VCaP (cell line): ENCODE data around the gene DENND1B.

ENCODE experiments used
- H3K27ac ChIP-seq: fragments of 450-650 bp; 2 replicates; pipeline ENCODE4 v1.5.1; 2017
- TF ChIP-seq, protein P1 (sequence below): fragments of 450-650 bp; conservative IDR thresholded peaks from 2 replicates; pipeline ENCODE4 v1.5.1; 2017; ENCODE audit warnings: mild to moderate bottlenecking, moderate library complexity

The DENND1B gene

DNA sequence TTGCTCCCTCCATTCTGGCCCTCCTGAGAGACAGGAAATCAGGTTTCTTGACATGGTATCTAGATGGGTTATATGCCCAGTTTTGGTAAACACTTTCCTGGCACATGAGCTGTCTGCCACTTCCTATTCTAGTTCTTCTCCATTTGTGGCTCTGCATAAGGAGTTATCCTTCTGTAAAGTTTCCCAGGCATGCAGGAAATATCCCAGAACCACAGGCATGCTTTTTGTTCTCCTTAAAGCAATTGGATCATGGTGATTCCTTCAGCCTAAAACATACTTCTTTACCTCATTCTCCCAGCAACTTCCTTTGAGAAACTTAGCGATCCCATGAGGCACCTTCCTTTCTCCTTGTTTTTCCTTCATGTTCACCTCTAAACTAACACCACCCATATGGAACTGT, 307.4 kb downstream of the DENND1B start:
- TF ChIP-seq, protein P1, sequence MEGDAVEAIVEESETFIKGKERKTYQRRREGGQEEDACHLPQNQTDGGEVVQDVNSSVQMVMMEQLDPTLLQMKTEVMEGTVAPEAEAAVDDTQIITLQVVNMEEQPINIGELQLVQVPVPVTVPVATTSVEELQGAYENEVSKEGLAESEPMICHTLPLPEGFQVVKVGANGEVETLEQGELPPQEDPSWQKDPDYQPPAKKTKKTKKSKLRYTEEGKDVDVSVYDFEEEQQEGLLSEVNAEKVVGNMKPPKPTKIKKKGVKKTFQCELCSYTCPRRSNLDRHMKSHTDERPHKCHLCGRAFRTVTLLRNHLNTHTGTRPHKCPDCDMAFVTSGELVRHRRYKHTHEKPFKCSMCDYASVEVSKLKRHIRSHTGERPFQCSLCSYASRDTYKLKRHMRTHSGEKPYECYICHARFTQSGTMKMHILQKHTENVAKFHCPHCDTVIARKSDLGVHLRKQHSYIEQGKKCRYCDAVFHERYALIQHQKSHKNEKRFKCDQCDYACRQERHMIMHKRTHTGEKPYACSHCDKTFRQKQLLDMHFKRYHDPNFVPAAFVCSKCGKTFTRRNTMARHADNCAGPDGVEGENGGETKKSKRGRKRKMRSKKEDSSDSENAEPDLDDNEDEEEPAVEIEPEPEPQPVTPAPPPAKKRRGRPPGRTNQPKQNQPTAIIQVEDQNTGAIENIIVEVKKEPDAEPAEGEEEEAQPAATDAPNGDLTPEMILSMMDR: no peak
- 0 out of 2 replicates have a peak overlapping the region, but pooled peaks have one; percentile 5 for H3K27ac ChIP-seq

DNA sequence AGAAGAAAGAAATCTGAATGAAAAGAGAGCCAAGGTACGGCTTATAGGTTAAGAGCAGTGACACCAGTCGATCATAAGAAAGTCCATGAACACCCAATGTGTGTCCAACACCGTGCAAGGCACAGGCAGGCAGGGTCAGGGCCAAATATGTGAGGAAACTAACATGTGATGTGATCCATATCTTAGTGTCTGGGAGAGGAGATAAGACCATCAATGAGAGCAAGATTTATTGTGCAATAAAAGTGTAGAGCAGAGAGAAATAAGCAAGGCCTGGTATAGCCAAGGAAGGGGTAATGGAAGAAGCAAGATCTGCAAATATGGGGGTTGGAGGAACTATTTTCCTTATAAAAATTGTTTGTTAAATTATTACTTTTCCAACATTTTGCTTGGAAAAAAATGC, 308.5 kb downstream of the DENND1B start:
- TF ChIP-seq, protein P1: no peak
- no peak overlapping the region for H3K27ac ChIP-seq

- TF ChIP-seq, protein P1: no peak
- H3K27ac ChIP-seq: no peak overlapping the region
These were observed 309.6 kb downstream of the DENND1B start for GRCh38 chr1:197465528-197466327.

- TF ChIP-seq, protein P1: no peak
- H3K27ac ChIP-seq: no peak overlapping the region
These were observed 311.2 kb downstream of the DENND1B start for GRCh38 chr1:197464044-197464443.

- peak overlapping the region; percentile 3; the same call in 1 of the 2 replicates for H3K27ac ChIP-seq
- TF ChIP-seq, protein P1: no peak
These were observed 312.1 kb downstream of the DENND1B start for GRCh38 chr1:197463142-197463541.

DNA sequence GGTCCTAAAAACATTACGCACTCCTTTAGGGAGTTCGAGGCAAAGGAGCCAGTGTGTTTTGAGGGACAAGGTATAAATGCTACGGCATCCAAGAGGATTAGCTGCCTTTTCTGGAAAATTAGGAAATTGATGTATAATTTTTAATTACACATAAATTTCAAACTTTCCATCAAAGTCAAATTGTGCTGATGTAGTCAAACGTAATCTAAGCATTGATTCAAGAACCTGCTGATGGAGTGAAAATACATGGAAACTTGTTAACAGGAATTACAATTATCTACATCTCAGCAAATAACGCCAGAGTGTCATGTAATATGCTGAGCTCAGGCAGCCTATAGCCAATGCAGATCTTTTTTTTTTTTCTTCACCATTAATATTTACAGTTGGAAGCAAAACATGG, 312.7 kb downstream of the DENND1B start:
- peak overlapping the region; percentile 3; the same call in 1 of the 2 replicates for H3K27ac ChIP-seq
- TF ChIP-seq, protein P1: no peak
